GM19328 (cell line): Measurements from ENCODE around the gene TNN.
"Not testable (repeated sequence)": the region's sequence is repeated elsewhere in the genome, so short reads cannot be mapped to it uniquely, and the experiment has no call there.

ENCODE experiments used
- ATAC-seq: cut with Tn5 transposase; IDR thresholded peaks from one replicate; pipeline ENCODE4 v1.9.1; 2021; ENCODE audit warnings: mild to moderate bottlenecking, moderate library complexity; ENCODE audit not compliant: unreplicated experiment

Gene TNN

GRCh38 chr1:175067362-175068106, at the start of gene TNN:
Gene TNN (plus strand): TSS chr1:175067833. CDS start chr1:175077419, 9,586 bp downstream.
- no peak for ATAC-seq

- ATAC-seq = no peak
Measured at GRCh38 chr1:175019524-175019923, 48.1 kb upstream of the TNN start.

- ATAC-seq = peak; percentile 83
Measured at GRCh38 chr1:175023043-175023921, 44.4 kb upstream of the TNN start, which contains the start of gene MRPS14. Gene MRPS14 (minus strand): TSS chr1:175023425. CDS start chr1:175023408, 17 bp downstream.

GRCh38 chr1:175023922-175024242, 43.8 kb upstream of the TNN start:
- ATAC-seq = not testable (repeated sequence)

GRCh38 chr1:175024773-175025172, 42.9 kb upstream of the TNN start:
- ATAC-seq = no peak

- ATAC-seq = no peak
Measured at GRCh38 chr1:175033953-175034352, 33.7 kb upstream of the TNN start.

- ATAC-seq = no peak
Measured at GRCh38 chr1:175034775-175035174, 32.9 kb upstream of the TNN start.

- no peak for ATAC-seq
Measured at GRCh38 chr1:175035865-175036264, 31.8 kb upstream of the TNN start.

- ATAC-seq = no peak
Measured at GRCh38 chr1:175036476-175036875, 31.2 kb upstream of the TNN start.

- ATAC-seq = no peak
Measured at GRCh38 chr1:175037416-175037815, 30.2 kb upstream of the TNN start.

GRCh38 chr1:175040324-175040879, 27.2 kb upstream of the TNN start:
- ATAC-seq = no peak

- ATAC-seq = no peak
Measured at GRCh38 chr1:175042650-175043049, 25.0 kb upstream of the TNN start.

GRCh38 chr1:175043824-175044223, 23.8 kb upstream of the TNN start:
- no peak for ATAC-seq

- not testable (repeated sequence) for ATAC-seq
Measured at GRCh38 chr1:175044591-175044990, 23.0 kb upstream of the TNN start.

- no peak for ATAC-seq
Measured at GRCh38 chr1:175045097-175045496, 22.5 kb upstream of the TNN start.

GRCh38 chr1:175045519-175045918, 22.1 kb upstream of the TNN start:
- ATAC-seq = no peak

- ATAC-seq = no peak
Measured at GRCh38 chr1:175050992-175051391, 16.6 kb upstream of the TNN start.

GRCh38 chr1:175054736-175055135, 12.9 kb upstream of the TNN start:
- ATAC-seq = no peak

- no peak for ATAC-seq
Measured at GRCh38 chr1:175062339-175062738, 5.3 kb upstream of the TNN start.

- ATAC-seq = no peak
Measured at GRCh38 chr1:175062858-175063257, 4.8 kb upstream of the TNN start.

- ATAC-seq = no peak
Measured at GRCh38 chr1:175070818-175071217, 3.2 kb downstream of the TNN start.
